Measurements from ENCODE around the gene C7orf57. TPM values are rescaled to one million over a fixed set of nuclear protein-coding genes. Genes with fewer than 3 reads are reported as not detected.

The C7orf57 gene
- total and polyA plus RNA-seq, 7 donors: not detected

- WGBS, 2 donors: 55 to 70% methylated on average over 6 of the region's 6 CpGs
- Histone ChIP-seq H3K4me1 (peaks cover 0 to 4% (median 4%) of the 10 kb centered on the region in 4 donors), H3K27ac (no peak overlapping the region), H3K36me3 (no peaks in the 10 kb centered on the region), H3K4me3 (no peak overlapping the region), H3K27me3 (no peaks in the 10 kb centered on the region), H3K9me3 (no peaks in the 10 kb centered on the region)
- DNase-seq: no peak
- intact Hi-C loops (cut with DNase I): no loop called here
- TF ChIP-seq POLR2A (IDR thresholded peaks at IDR 0.05): no peak
- TF ChIP-seq EP300 (IDR thresholded peaks at IDR 0.05): no peak
- TF ChIP-seq CTCF (IDR thresholded peaks at IDR 0.05): no peak
- no peak for TF ChIP-seq POLR2AphosphoS5 (IDR thresholded peaks at IDR 0.05)
Measured at GRCh38 chr7:48083114-48083830, 47.9 kb downstream of the C7orf57 start.

- no peaks in the 10 kb centered on the region for H3K9me3 ChIP-seq
- no peak overlapping the region for H3K4me3 ChIP-seq
- TF ChIP-seq POLR2A (IDR thresholded peaks at IDR 0.05) (peak in 1 of 2 donors; percentile 12), CTCF (IDR thresholded peaks at IDR 0.05) (no peak), POLR2AphosphoS5 (IDR thresholded peaks at IDR 0.05) (peak; percentile 31 to 79 (median 52)), EP300 (IDR thresholded peaks at IDR 0.05) (no peak)
- intact Hi-C loops (cut with DNase I): no loop called here
- peaks cover 0 to 17% (median 14%) of the 10 kb centered on the region in 4 donors for H3K4me1 ChIP-seq
- DNase-seq: peak; percentile 89
- no peaks in the 10 kb centered on the region for H3K27me3 ChIP-seq
- H3K27ac ChIP-seq: peak overlapping the region; percentile 14 to 56 (median 30)
- 63 to 75% methylated on average over 9 of the region's 9 CpGs for WGBS, 2 donors
- H3K36me3 ChIP-seq: no peaks in the 10 kb centered on the region
Measured at GRCh38 chr7:48084727-48085432, 49.5 kb downstream of the C7orf57 start.

GRCh38 chr7:48085433-48085791 is 50.1 kb downstream of the C7orf57 start:
- Histone ChIP-seq H3K27me3 (no peaks in the 10 kb centered on the region), H3K9me3 (no peaks in the 10 kb centered on the region), H3K36me3 (no peaks in the 10 kb centered on the region), H3K27ac (peak overlapping the region in 3 of 4 donors; percentile 19 to 56 (median 42)), H3K4me3 (no peak overlapping the region), H3K4me1 (peaks cover 0 to 19% (median 15%) of the 10 kb centered on the region in 4 donors)
- 87 to 95% methylated on average over 1 of the region's 1 CpG for WGBS, 2 donors
- intact Hi-C loops (cut with DNase I): no loop called here
- TF ChIP-seq POLR2A (IDR thresholded peaks at IDR 0.05) (no peak), CTCF (IDR thresholded peaks at IDR 0.05) (no peak), EP300 (IDR thresholded peaks at IDR 0.05) (no peak), POLR2AphosphoS5 (IDR thresholded peaks at IDR 0.05) (no peak)
- no peak for DNase-seq

- Histone ChIP-seq H3K27me3 (no peaks in the 10 kb centered on the region), H3K4me3 (no peak overlapping the region), H3K4me1 (peaks cover 0 to 19% (median 15%) of the 10 kb centered on the region in 4 donors), H3K27ac (peak overlapping the region in 2 of 4 donors; percentile 19 to 56), H3K36me3 (no peaks in the 10 kb centered on the region), H3K9me3 (no peaks in the 10 kb centered on the region)
- WGBS, 2 donors: 69 to 77% methylated on average over 1 of the region's 1 CpG
- TF ChIP-seq CTCF (IDR thresholded peaks at IDR 0.05): no peak
- no peak for TF ChIP-seq POLR2AphosphoS5 (IDR thresholded peaks at IDR 0.05)
- TF ChIP-seq POLR2A (IDR thresholded peaks at IDR 0.05): no peak
- no peak for TF ChIP-seq EP300 (IDR thresholded peaks at IDR 0.05)
- intact Hi-C loops (cut with DNase I): no loop called here
- DNase-seq: no peak
Measured at GRCh38 chr7:48085942-48086341, 50.6 kb downstream of the C7orf57 start.

All from sigmoid colon (tissue), 7 donors.